ENCODE data around the gene SCD5. TPM values are rescaled to one million over a fixed set of nuclear protein-coding genes. Genes with fewer than 3 reads are reported as not detected.

SCD5 gene
- total and polyA plus RNA-seq, 4 donors, result 2.6 to 11.5 (median 5.2) TPM

- WGBS, 2 donors, result 85 to 88% methylated on average over 2 of the region's 2 CpGs
- intact Hi-C loops (cut with DNase I), result no loop called here
- no peak for ATAC-seq (ENCODE audit: low FRiP score)
- no peak overlapping the region for H3K27ac ChIP-seq (ENCODE audit: low read depth in 1 of 2, low read length in 2 of 2)
- H3K4me3 ChIP-seq (ENCODE audit: low read length in 2 of 2), result no peak overlapping the region
- H3K27me3 ChIP-seq (ENCODE audit: control insufficient read depth in 1 of 2, insufficient read depth in 2 of 2, low read length in 1 of 2), result no peaks in the 10 kb centered on the region
- no peaks in the 10 kb centered on the region for H3K4me1 ChIP-seq (ENCODE audit: control insufficient read depth in 1 of 2, insufficient read depth in 2 of 2, low read length in 2 of 2)
- peaks cover 3% of the 10 kb centered on the region for H3K9me3 ChIP-seq (ENCODE audit: control insufficient read depth, low read length)
- peaks cover 0 to 3% of the 10 kb centered on the region in 2 donors for H3K36me3 ChIP-seq (ENCODE audit: control insufficient read depth in 1 of 2, insufficient read depth in 2 of 2, low read length in 1 of 2)
- no peak for DNase-seq
These were observed 160.1 kb downstream of the SCD5 start for GRCh38 chr4:82638479-82638878.

- Histone ChIP-seq H3K27me3 (ENCODE audit: control insufficient read depth in 1 of 2, insufficient read depth in 2 of 2, low read length in 1 of 2) (no peaks in the 10 kb centered on the region), H3K27ac (ENCODE audit: low read depth in 1 of 2, low read length in 2 of 2) (no peak overlapping the region), H3K4me3 (ENCODE audit: low read length in 2 of 2) (no peak overlapping the region), H3K4me1 (ENCODE audit: control insufficient read depth in 1 of 2, insufficient read depth in 2 of 2, low read length in 2 of 2) (no peaks in the 10 kb centered on the region), H3K36me3 (ENCODE audit: control insufficient read depth in 1 of 2, insufficient read depth in 2 of 2, low read length in 1 of 2) (peaks cover 0 to 3% of the 10 kb centered on the region in 2 donors), H3K9me3 (ENCODE audit: control insufficient read depth, low read length) (peaks cover 3% of the 10 kb centered on the region)
- 72 to 79% methylated on average over 1 of the region's 1 CpG for WGBS, 2 donors
- no peak for ATAC-seq (ENCODE audit: low FRiP score)
- intact Hi-C loops (cut with DNase I), result no loop called here
- no peak for DNase-seq
These were observed 168.5 kb downstream of the SCD5 start for GRCh38 chr4:82630079-82630478.

GRCh38 chr4:82629238-82630000, 169.2 kb downstream of the SCD5 start:
- Histone ChIP-seq H3K27me3 (ENCODE audit: control insufficient read depth in 1 of 2, insufficient read depth in 2 of 2, low read length in 1 of 2) (no peaks in the 10 kb centered on the region), H3K4me3 (ENCODE audit: low read length in 2 of 2) (no peak overlapping the region), H3K9me3 (ENCODE audit: control insufficient read depth, low read length) (peaks cover under 1% of the 10 kb centered on the region), H3K27ac (ENCODE audit: low read depth in 1 of 2, low read length in 2 of 2) (no peak overlapping the region), H3K4me1 (ENCODE audit: control insufficient read depth in 1 of 2, insufficient read depth in 2 of 2, low read length in 2 of 2) (no peaks in the 10 kb centered on the region), H3K36me3 (ENCODE audit: control insufficient read depth in 1 of 2, insufficient read depth in 2 of 2, low read length in 1 of 2) (no peaks in the 10 kb centered on the region)
- ATAC-seq (ENCODE audit: low FRiP score), result no peak
- intact Hi-C loops (cut with DNase I), result no loop called here
- 66 to 67% methylated on average over 2 of the region's 2 CpGs for WGBS, 2 donors
- no peak for DNase-seq

GRCh38 chr4:82626251-82626868, 172.2 kb downstream of the SCD5 start:
- WGBS, 2 donors, result 37 to 51% methylated on average over 9 of the region's 9 CpGs

GRCh38 chr4:82624819-82625218, 173.8 kb downstream of the SCD5 start:
- Histone ChIP-seq H3K36me3 (ENCODE audit: control insufficient read depth in 1 of 2, insufficient read depth in 2 of 2, low read length in 1 of 2) (no peaks in the 10 kb centered on the region), H3K27me3 (ENCODE audit: control insufficient read depth in 1 of 2, insufficient read depth in 2 of 2, low read length in 1 of 2) (no peaks in the 10 kb centered on the region), H3K4me3 (ENCODE audit: low read length in 2 of 2) (no peak overlapping the region), H3K9me3 (ENCODE audit: control insufficient read depth, low read length) (no peaks in the 10 kb centered on the region), H3K27ac (ENCODE audit: low read depth in 1 of 2, low read length in 2 of 2) (no peak overlapping the region), H3K4me1 (ENCODE audit: control insufficient read depth in 1 of 2, insufficient read depth in 2 of 2, low read length in 2 of 2) (no peaks in the 10 kb centered on the region)
- intact Hi-C loops (cut with DNase I), result no loop called here
- DNase-seq (no peak), ATAC-seq (ENCODE audit: low FRiP score) (no peak)
- 86 to 91% methylated on average over 4 of the region's 4 CpGs for WGBS, 2 donors

More at GRCh38 chr4:82626251-82626868, 172.2 kb downstream of the SCD5 start:
- H3K27me3 ChIP-seq (ENCODE audit: control insufficient read depth in 1 of 2, insufficient read depth in 2 of 2, low read length in 1 of 2), result no peaks in the 10 kb centered on the region
- no peak overlapping the region for H3K27ac ChIP-seq (ENCODE audit: low read depth in 1 of 2, low read length in 2 of 2)
- intact Hi-C loops (cut with DNase I), result no loop called here
- DNase-seq (no peak), ATAC-seq (ENCODE audit: low FRiP score) (no peak)
- H3K9me3 ChIP-seq (ENCODE audit: control insufficient read depth, low read length), result no peaks in the 10 kb centered on the region
- no peaks in the 10 kb centered on the region for H3K4me1 ChIP-seq (ENCODE audit: control insufficient read depth in 1 of 2, insufficient read depth in 2 of 2, low read length in 2 of 2)
- H3K4me3 ChIP-seq (ENCODE audit: low read length in 2 of 2), result no peak overlapping the region
- H3K36me3 ChIP-seq (ENCODE audit: control insufficient read depth in 1 of 2, insufficient read depth in 2 of 2, low read length in 1 of 2), result no peaks in the 10 kb centered on the region

- H3K4me1 ChIP-seq (ENCODE audit: control insufficient read depth in 1 of 2, insufficient read depth in 2 of 2, low read length in 2 of 2), result no peaks in the 10 kb centered on the region
- DNase-seq (no peak), ATAC-seq (ENCODE audit: low FRiP score) (no peak)
- H3K27ac ChIP-seq (ENCODE audit: low read depth in 1 of 2, low read length in 2 of 2), result no peak overlapping the region
- H3K9me3 ChIP-seq (ENCODE audit: control insufficient read depth, low read length), result no peaks in the 10 kb centered on the region
- no peaks in the 10 kb centered on the region for H3K27me3 ChIP-seq (ENCODE audit: control insufficient read depth in 1 of 2, insufficient read depth in 2 of 2, low read length in 1 of 2)
- H3K36me3 ChIP-seq (ENCODE audit: control insufficient read depth in 1 of 2, insufficient read depth in 2 of 2, low read length in 1 of 2), result no peaks in the 10 kb centered on the region
- H3K4me3 ChIP-seq (ENCODE audit: low read length in 2 of 2), result no peak overlapping the region
- intact Hi-C loops (cut with DNase I), result no loop called here
- 32 to 47% methylated on average over 4 of the region's 4 CpGs for WGBS, 2 donors
These were observed 175.4 kb downstream of the SCD5 start for GRCh38 chr4:82623121-82623683.

- H3K27ac ChIP-seq (ENCODE audit: low read depth in 1 of 2, low read length in 2 of 2), result no peak overlapping the region
- DNase-seq, result no peak
- intact Hi-C loops (cut with DNase I), result no loop called here
- 85 to 89% methylated on average over 3 of the region's 3 CpGs for WGBS, 2 donors
- H3K27me3 ChIP-seq (ENCODE audit: control insufficient read depth in 1 of 2, insufficient read depth in 2 of 2, low read length in 1 of 2), result no peaks in the 10 kb centered on the region
- no peaks in the 10 kb centered on the region for H3K4me1 ChIP-seq (ENCODE audit: control insufficient read depth in 1 of 2, insufficient read depth in 2 of 2, low read length in 2 of 2)
- no peaks in the 10 kb centered on the region for H3K36me3 ChIP-seq (ENCODE audit: control insufficient read depth in 1 of 2, insufficient read depth in 2 of 2, low read length in 1 of 2)
- no peaks in the 10 kb centered on the region for H3K9me3 ChIP-seq (ENCODE audit: control insufficient read depth, low read length)
- ATAC-seq (ENCODE audit: low FRiP score), result no peak
- H3K4me3 ChIP-seq (ENCODE audit: low read length in 2 of 2), result no peak overlapping the region
These were observed 177.3 kb downstream of the SCD5 start for GRCh38 chr4:82621251-82621650.

- Histone ChIP-seq H3K27me3 (ENCODE audit: control insufficient read depth in 1 of 2, insufficient read depth in 2 of 2, low read length in 1 of 2) (no peaks in the 10 kb centered on the region), H3K27ac (ENCODE audit: low read depth in 1 of 2, low read length in 2 of 2) (no peak overlapping the region), H3K4me1 (ENCODE audit: control insufficient read depth in 1 of 2, insufficient read depth in 2 of 2, low read length in 2 of 2) (no peaks in the 10 kb centered on the region), H3K4me3 (ENCODE audit: low read length in 2 of 2) (no peak overlapping the region), H3K36me3 (ENCODE audit: control insufficient read depth in 1 of 2, insufficient read depth in 2 of 2, low read length in 1 of 2) (no peaks in the 10 kb centered on the region), H3K9me3 (ENCODE audit: control insufficient read depth, low read length) (no peaks in the 10 kb centered on the region)
- WGBS, 2 donors, result 50 to 51% methylated on average over 6 of the region's 6 CpGs
- DNase-seq (no peak), ATAC-seq (ENCODE audit: low FRiP score) (no peak)
- intact Hi-C loops (cut with DNase I), result no loop called here
These were observed 178.4 kb downstream of the SCD5 start for GRCh38 chr4:82620126-82620735.

All from aorta (tissue), 5 donors.